Heart left ventricle (tissue), 16 donors: ENCODE results near the gene SEMA3F. TPM values are rescaled to one million over a fixed set of nuclear protein-coding genes. Genes with fewer than 3 reads are reported as not detected.
A peak's percentile ranks its signal among the peaks of the same experiment; 100 is the strongest.

Source experiments
- ATAC-seq, 4 donors: fragments of 200-7000 bp; cut with Tn5 transposase; one replicate each; pipeline ENCODE4 v1.9.1; 2020 to 2022; ENCODE audit warnings: moderate library complexity in 4 of 4, mild to moderate bottlenecking in 3 of 4, moderate number of reproducible peaks in 1 of 4
- DNase-seq, 5 donors: peaks; one replicate each; pipeline ENCODE4 v3.0.0-alpha.2; 2020
- H3K27ac ChIP-seq, 12 donors: fragments of 200-600 bp; sonication (generic) in 4 of 12; one replicate each; pipeline versions ENCODE4 v1.5.0 to v1.8.0; 2016 to 2022; ENCODE audit warnings: mild to moderate bottlenecking in 2 of 12
- H3K27me3 ChIP-seq, 9 donors: fragments of 200-600 bp; sonication (generic) in 2 of 9; one replicate each; pipeline versions ENCODE4 v1.5.1 to v1.8.0; 2016 to 2022; ENCODE audit warnings: mild to moderate bottlenecking in 3 of 9
- H3K36me3 ChIP-seq, 9 donors: fragments of 200-600 bp; sonication (generic) in 2 of 9; one replicate each; pipeline versions ENCODE4 v1.5.0 to v1.8.0; 2018 to 2022; ENCODE audit warnings: mild to moderate bottlenecking in 2 of 9
- H3K4me1 ChIP-seq, 12 donors: fragments of 200-600 bp; sonication (generic) in 4 of 12; one replicate each; pipeline versions ENCODE4 v1.5.0 to v1.8.0; 2016 to 2022; ENCODE audit warnings: mild to moderate bottlenecking in 3 of 12
- H3K4me3 ChIP-seq, 12 donors: fragments of 200-600 bp; sonication (generic) in 4 of 12; one replicate each; pipeline versions ENCODE4 v1.5.0 to v1.8.0; 2017 to 2022; ENCODE audit warnings: mild to moderate bottlenecking in 9 of 12, moderate library complexity in 4 of 12
- H3K9me3 ChIP-seq, 12 donors: fragments of 200-600 bp; sonication (generic) in 4 of 12; one replicate each; pipeline versions ENCODE4 v1.5.0 to v1.8.0; 2016 to 2022; ENCODE audit warnings: mild to moderate bottlenecking in 1 of 12
- POLR2A ChIP-seq, 2 donors: fragments of 450-650 bp; IDR thresholded peaks; one replicate each; pipeline ENCODE4 v1.6.1; 2017; ENCODE audit warnings: antibody characterized with exemption in 2 of 2, mild to moderate bottlenecking in 2 of 2, moderate library complexity in 2 of 2
- WGBS, 4 donors: extraction: QIAGEN DNeasy Blood & Tissue Kit in 2 of 4; methylation state at CpG; one replicate each; pipeline versions ENCODE4 v1.1.5 to v1.1.7; 2013 to 2018; 5-methylcytosine and 5-hydroxymethylcytosine counted together
- intact Hi-C, 10 donors: fragments of 100-400 bp; cut with DNase I; formaldehyde crosslinking; loops; one replicate each; pipeline versions ENCODE4 v1.11.1 to v1.14.2; 2022
- polyA plus RNA-seq, 2 donors: library from polyadenylated mRNA; stranded (reverse); fragments of 200-250 nt; gene quantifications; one replicate each; pipeline ENCODE4 v1.2.3, GENCODE V29; 2013
- total RNA-seq, 9 donors: library from RNA; depleted of rRNA in 2 of 9; stranded (reverse); fragments of >200 nt in 2 of 9; fragmentation: NEBNext Ultra II Directional in 3 of 9; extraction: Animal tissue kit (Norgen Biotek cat#: 25700) in 3 of 9; gene quantifications; one replicate each; pipeline versions ENCODE4 v1.1.0 to v1.2.4, GENCODE V29; 2016 to 2023
- TF ChIP-seq, protein P1 (sequence below), 12 donors: fragments of 200-600 bp; sonication (generic) in 4 of 12; IDR thresholded peaks; one replicate each; pipeline versions ENCODE4 v1.5.0 to v1.8.0; 2018 to 2022; ENCODE audit warnings: antibody characterized with exemption in 12 of 12, mild to moderate bottlenecking in 5 of 12
- donor health status: ischemic (EF 13 %, LVEDD 7.1; RV severe dilation, severe dysfunction).
- donor health status: healthy with polysubstance abuse.
- donor health status: DM: no; HTN: yes; CAD: no.
- donor health status: DM: no; HTN: no; CAD: no.
- donor health status: ischemic (EF 25% LVEDD 6.9; RV normal size, moderate dysfunction).
- donor health status: ischemic (EF 25% LVEDD 5.7; RV mildly dilated, moderate dysfunction).
- donor health status: healthy.
- donor health status: DM: yes; HTN: yes; CAD: no.
- donor health status: ischemic (EF 35%, LVEDD 5.7; RV mildly dilated, moderate dysfunction).
- donor health status: nonischemic (EF 11% LVEDD 7.7; RV severe dilation, severe dysfunction).
- donor health status: DM: yes; HTN: yes; CAD: no.
- donor health status: PGD.
- donor health status: ischemic (EF 29% LVEDD 5.4; RV normal size, mild dysfunction).
- donor health status: nonischemic (EF 23%, LVEDD 6.1; RV moderate dilation, normal function).

SEMA3F gene
- total and polyA plus RNA-seq, 11 donors: 6.1 to 94.1 (median 11.3) TPM

DNA sequence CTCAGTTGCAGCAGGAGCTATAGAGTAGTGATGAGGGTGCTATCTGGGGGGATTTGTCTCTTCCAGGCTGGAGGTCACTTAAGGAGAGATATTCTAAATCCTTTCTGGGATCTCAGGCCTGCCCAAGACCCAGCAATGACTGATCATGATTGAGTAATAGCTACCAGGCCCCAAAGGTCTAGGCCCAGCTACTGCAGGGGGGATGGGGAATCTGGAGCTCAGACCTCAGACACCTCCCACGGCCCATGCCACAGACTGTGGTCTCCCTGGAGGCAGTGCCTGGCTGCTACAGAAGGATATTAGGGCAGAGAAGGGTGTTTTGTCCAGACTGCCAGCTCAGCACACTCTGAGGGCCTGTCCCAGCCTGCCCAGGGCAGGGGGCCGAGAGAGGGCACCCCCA is 56.8 kb downstream of the SEMA3F start:
- intact Hi-C loops: no loop called here
- ATAC-seq: no peak
- Histone ChIP-seq H3K27ac (no peak overlapping the region), H3K4me3 (no peak overlapping the region), H3K36me3 (no peaks in the 10 kb centered on the region), H3K4me1 (no peaks in the 10 kb centered on the region), H3K27me3 (peaks cover 0 to under 1% (median 0%) of the 10 kb centered on the region in 9 donors), H3K9me3 (no peaks in the 10 kb centered on the region)
- 84 to 100% (median 91%) methylated on average over 1 to 2 of the region's 2 CpGs for WGBS, 4 donors
- DNase-seq: no peak
- TF ChIP-seq, protein P1, sequence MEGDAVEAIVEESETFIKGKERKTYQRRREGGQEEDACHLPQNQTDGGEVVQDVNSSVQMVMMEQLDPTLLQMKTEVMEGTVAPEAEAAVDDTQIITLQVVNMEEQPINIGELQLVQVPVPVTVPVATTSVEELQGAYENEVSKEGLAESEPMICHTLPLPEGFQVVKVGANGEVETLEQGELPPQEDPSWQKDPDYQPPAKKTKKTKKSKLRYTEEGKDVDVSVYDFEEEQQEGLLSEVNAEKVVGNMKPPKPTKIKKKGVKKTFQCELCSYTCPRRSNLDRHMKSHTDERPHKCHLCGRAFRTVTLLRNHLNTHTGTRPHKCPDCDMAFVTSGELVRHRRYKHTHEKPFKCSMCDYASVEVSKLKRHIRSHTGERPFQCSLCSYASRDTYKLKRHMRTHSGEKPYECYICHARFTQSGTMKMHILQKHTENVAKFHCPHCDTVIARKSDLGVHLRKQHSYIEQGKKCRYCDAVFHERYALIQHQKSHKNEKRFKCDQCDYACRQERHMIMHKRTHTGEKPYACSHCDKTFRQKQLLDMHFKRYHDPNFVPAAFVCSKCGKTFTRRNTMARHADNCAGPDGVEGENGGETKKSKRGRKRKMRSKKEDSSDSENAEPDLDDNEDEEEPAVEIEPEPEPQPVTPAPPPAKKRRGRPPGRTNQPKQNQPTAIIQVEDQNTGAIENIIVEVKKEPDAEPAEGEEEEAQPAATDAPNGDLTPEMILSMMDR (IDR thresholded peaks at IDR 0.05): no peak
- TF ChIP-seq POLR2A (IDR thresholded peaks at IDR 0.05): no peak

DNA sequence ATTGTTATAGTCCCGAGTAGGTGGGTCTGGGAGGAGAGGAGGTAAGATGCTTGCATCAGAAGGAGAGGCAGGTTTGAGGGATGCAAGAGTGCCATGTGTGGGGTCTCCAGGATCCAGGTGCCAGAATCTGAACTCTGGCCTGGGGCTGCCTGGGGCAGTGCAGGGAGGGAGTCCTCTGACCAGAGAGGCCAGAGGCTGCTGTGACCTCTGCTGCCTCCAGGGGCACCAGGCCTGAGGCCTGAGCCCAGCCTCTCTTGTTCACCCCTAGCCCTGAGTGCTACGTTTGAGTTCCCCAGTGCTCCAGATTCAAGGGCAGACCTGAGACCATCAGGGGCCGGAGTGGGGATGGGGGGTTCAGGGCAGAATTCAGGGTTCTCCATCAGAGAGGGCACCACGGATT is 57.4 kb downstream of the SEMA3F start:
- Histone ChIP-seq H3K27me3 (no peaks in the 10 kb centered on the region), H3K4me1 (no peaks in the 10 kb centered on the region), H3K36me3 (no peaks in the 10 kb centered on the region), H3K9me3 (no peaks in the 10 kb centered on the region), H3K27ac (no peak overlapping the region), H3K4me3 (no peak overlapping the region)
- intact Hi-C loops: no loop called here
- WGBS, 4 donors: 89 to 94% (median 92%) methylated on average over 1 to 4 of the region's 4 CpGs
- ATAC-seq (no peak), DNase-seq (no peak)
- TF ChIP-seq, protein P1 (IDR thresholded peaks at IDR 0.05): no peak
- no peak for TF ChIP-seq POLR2A (IDR thresholded peaks at IDR 0.05)

DNA sequence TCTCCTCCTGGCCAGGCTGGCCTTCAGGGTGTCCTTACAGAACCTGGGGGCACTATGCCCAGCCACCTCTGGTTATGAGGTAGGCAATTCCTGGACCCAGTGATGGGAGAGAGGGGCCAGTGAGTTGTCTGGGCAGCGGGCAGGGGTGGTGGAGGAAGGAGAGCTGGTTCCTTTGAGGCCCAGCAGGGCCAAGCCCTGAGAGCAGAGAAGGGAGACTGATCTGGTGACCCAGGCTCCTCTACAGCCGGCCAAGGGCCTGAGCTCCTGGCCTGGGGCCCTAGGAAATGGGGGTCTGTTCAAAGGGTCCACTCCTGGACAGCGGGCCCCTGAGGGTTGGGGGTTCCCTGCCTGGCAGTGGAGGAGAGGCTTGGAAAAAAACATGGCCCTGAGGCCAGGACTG is 57.8 kb downstream of the SEMA3F start:
- Histone ChIP-seq H3K36me3 (no peaks in the 10 kb centered on the region), H3K4me1 (no peaks in the 10 kb centered on the region), H3K27ac (no peak overlapping the region), H3K4me3 (no peak overlapping the region), H3K27me3 (no peaks in the 10 kb centered on the region), H3K9me3 (no peaks in the 10 kb centered on the region)
- WGBS, 4 donors: 94 to 96% (median 95%) methylated on average over 3 of the region's 3 CpGs; no CpG with 5 or more reads in 1 of the 4 donors
- ATAC-seq (no peak), DNase-seq (no peak)
- no peak for TF ChIP-seq POLR2A (IDR thresholded peaks at IDR 0.05)
- TF ChIP-seq, protein P1 (IDR thresholded peaks at IDR 0.05): no peak
- intact Hi-C loops: no loop called here

DNA sequence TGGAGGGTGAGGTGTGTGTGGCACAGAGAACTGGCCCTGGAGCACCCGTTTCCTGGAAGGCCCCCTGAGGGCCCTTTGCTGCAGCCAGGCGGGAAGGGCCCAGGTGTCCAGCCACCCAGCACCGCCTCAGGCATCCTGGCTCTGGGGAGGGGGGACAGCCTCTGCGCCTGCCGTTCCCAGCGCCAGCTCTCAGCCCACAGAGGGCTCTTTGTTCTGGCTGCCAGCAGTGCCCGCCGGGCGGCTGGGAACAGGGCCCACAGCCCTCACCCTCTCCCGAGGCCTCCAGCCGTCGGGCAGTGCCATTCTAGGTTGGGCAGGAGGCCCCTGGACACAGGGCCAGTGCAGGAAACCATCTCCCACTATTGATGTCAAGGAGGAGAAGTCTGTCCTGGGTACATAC is 58.2 kb downstream of the SEMA3F start:
- TF ChIP-seq POLR2A (IDR thresholded peaks at IDR 0.05): no peak
- TF ChIP-seq, protein P1 (IDR thresholded peaks at IDR 0.05): no peak
- Histone ChIP-seq H3K27me3 (no peaks in the 10 kb centered on the region), H3K4me3 (no peak overlapping the region), H3K9me3 (no peaks in the 10 kb centered on the region), H3K4me1 (no peaks in the 10 kb centered on the region), H3K36me3 (no peaks in the 10 kb centered on the region), H3K27ac (no peak overlapping the region)
- 60 to 100% (median 78%) methylated on average over 2 to 12 of the region's 12 CpGs for WGBS, 4 donors
- DNase-seq: no peak
- intact Hi-C loops: no loop called here
- ATAC-seq: peak in 3 of 4 donors; percentile 18 to 36 (median 21)
